Subcutaneous adipose tissue (tissue), 4 donors: ENCODE results near the gene CCSER1. TPM values are rescaled to one million over a fixed set of nuclear protein-coding genes. Genes with fewer than 3 reads are reported as not detected.

ENCODE experiments used
- total RNA-seq, 4 donors: library from RNA; depleted of rRNA; stranded (reverse); fragments of >200 nt; gene quantifications; one replicate each; pipeline ENCODE4 v1.1.0, GENCODE V29; 2016
- TF ChIP-seq, protein P1 (sequence below): fragments of 450-650 bp; IDR thresholded peaks from one replicate; pipeline ENCODE4 v1.5.1; 2016; ENCODE audit warnings: low read depth, mild to moderate bottlenecking, control low read depth, antibody characterized with exemption, moderate library complexity

CCSER1 gene
- total RNA-seq, 4 donors from 2014 or later: 8.0 to 18.1 (median 16.0) TPM

DNA sequence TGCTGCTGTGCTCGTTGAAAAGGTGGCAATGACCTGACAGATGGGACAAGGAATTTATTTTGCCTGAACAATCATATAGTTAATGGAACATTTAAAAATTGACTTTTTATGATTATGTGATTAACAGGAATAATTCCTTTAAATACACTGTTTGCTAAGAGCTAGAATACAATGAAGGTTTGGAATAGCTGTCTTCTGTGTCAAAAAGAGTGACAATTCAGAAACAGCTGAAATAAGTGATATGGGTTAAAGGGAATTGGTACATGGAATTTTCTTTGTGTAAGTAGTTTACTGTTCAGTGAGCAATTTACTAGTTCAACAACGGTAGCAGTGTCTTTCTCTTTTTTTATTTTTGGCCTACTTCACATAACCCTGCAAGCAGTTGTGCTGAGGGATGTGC, 1093.1 kb downstream of the CCSER1 start:
- TF ChIP-seq, protein P1, sequence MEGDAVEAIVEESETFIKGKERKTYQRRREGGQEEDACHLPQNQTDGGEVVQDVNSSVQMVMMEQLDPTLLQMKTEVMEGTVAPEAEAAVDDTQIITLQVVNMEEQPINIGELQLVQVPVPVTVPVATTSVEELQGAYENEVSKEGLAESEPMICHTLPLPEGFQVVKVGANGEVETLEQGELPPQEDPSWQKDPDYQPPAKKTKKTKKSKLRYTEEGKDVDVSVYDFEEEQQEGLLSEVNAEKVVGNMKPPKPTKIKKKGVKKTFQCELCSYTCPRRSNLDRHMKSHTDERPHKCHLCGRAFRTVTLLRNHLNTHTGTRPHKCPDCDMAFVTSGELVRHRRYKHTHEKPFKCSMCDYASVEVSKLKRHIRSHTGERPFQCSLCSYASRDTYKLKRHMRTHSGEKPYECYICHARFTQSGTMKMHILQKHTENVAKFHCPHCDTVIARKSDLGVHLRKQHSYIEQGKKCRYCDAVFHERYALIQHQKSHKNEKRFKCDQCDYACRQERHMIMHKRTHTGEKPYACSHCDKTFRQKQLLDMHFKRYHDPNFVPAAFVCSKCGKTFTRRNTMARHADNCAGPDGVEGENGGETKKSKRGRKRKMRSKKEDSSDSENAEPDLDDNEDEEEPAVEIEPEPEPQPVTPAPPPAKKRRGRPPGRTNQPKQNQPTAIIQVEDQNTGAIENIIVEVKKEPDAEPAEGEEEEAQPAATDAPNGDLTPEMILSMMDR: no peak

DNA sequence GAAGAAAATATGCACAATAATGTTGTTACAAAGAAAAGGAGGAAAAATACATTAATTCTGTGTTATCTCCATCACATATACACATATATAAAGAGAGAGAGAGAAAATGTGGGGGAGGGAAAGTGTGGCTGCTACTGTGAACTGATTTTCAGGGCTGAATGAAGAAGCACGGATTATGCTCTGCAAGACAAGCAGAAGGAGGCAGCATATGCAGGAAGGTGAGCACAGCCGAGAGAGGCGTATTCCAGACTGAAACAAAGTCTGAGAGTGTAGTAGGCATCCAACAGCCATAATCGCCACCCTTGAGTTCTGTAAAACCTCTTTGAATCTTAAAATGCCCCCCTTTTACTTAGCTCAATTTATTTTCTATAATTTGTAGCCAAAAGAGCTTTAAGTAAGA, 1094.8 kb downstream of the CCSER1 start:
- TF ChIP-seq, protein P1: no peak

DNA sequence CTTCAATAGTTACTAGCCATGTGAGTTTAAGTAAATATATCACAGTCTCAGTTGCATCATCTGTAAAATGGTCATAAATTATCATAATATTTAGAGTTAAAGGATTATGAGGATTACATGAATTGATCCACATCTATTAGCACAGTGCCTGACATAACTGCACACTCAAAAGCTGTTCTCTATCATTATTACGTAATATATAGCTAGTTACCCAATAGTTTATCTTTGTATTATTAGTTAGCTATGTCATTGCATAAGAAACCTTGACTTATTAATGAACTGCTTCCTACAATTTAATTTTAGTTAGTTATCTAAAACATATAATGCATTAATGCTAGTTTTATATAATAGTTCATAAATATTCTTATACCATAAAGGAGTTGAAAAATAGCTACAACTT, 1099.7 kb downstream of the CCSER1 start:
- TF ChIP-seq, protein P1: no peak

DNA sequence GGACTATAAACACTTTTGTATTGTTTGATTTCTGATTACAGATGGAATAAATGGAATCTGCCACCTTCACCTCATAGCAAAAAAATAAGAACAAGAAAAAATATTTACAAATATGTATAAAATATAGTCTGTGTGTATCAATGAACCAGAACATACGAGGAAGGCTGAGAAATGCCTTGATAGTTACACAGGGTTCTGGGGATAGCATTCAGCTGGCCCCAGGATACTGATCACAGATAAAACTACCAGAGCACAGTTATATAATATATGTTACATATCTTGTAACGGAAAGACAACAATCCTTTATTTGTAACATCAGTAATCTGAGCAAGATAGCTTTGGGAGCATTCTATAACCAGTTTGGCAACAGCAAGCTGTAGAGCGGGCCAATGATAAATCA, 1101.5 kb downstream of the CCSER1 start:
- TF ChIP-seq, protein P1: no peak

DNA sequence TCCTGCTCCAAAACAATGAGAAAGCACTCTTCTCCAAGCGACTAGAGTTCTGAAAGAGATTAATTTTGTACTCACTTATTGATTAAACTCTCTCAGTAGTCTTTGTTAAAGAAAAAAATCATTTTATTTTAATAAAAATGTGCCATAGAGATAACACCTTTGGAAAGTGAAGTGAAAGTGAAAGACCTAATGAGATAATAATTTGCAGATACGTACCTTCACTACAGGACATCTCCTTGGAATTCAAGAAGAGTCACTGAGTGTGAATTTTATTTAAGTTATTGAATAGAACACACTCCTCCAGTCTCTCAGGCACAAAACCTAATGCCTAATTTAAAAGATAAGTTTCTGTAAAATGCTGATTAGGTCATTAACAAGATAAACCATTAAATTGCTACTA, 1106.0 kb downstream of the CCSER1 start:
- TF ChIP-seq, protein P1: no peak

DNA sequence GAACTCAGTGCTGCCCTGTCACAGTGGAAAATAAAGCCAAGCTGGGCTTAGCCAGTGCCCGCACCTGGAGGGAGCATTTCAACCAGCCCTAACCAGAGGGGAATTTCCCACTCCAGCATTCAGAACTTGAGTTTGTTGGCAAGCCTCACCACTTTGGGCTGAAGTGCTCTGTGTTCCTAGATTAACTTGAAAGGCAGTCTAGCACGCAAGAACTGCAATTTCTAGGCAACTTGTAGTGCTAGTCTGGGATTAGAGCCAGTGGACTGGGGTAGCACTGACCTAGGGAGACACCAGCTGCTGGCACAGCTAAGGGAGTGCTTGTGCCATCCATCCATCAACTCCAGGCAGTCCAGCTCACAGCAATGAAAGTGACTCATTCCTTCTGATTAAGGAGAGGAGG, 1115.9 kb downstream of the CCSER1 start:
- TF ChIP-seq, protein P1: no peak

DNA sequence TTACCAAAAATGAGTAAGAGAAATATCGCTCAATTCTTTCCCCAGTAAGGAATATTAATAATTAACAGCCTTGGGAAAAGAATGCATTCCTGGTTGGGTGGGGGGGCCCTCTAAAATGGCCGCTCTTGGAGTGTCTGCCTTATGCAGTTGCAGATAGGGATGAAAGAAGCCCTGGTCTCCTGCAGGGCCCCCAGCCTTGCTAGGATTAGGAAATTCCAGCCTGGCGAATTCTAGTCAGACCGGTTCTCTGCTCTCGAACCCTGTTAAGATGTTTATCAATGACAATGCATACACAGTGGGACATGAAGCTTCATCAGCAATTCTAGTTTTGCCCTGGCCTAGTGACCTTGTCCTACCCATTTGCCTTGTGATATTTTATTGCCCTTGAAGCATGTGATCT, 1128.8 kb downstream of the CCSER1 start:
- TF ChIP-seq, protein P1: no peak
